HG03025 (cell line): ENCODE results near the gene LHX5.

Source experiments
- ATAC-seq: cut with Tn5 transposase; IDR thresholded peaks from one replicate; pipeline ENCODE4 v1.9.1; 2021; ENCODE audit warnings: mild to moderate bottlenecking, moderate library complexity; ENCODE audit not compliant: unreplicated experiment, low FRiP score

Gene LHX5

DNA sequence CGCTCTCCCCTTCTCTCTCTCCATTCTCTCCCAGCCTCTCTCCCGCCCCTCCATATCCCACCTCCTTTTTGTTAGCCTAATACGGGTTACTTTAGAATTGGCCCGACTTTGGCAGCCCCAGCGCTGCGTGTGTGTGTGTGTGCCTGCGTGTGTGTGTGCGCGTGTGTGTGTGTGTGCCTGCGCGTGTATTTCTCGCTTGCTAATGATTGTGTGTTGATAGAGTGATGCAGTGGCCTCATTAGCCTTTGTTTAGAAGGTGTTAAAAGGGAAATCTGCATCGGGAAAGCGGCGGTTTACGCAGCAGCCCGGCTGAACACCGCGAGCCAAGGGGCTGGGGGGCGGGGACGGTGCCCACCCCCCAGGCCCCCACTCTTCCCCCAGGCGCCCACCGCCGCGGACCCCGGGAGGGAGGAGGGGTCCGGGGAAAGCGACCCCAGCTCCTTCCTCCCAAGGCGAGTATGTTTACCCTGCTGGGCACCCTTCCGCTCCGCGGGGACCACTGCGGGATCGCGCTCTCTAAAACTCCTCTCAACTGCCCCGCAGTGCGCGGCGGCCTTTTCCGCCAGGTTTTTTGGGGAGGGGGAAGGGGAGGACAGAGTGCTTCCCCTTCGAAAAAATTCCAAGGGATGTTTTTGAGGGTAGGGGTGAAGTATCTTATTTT, 6.8 kb upstream of the LHX5 start:
- no peak for ATAC-seq

DNA sequence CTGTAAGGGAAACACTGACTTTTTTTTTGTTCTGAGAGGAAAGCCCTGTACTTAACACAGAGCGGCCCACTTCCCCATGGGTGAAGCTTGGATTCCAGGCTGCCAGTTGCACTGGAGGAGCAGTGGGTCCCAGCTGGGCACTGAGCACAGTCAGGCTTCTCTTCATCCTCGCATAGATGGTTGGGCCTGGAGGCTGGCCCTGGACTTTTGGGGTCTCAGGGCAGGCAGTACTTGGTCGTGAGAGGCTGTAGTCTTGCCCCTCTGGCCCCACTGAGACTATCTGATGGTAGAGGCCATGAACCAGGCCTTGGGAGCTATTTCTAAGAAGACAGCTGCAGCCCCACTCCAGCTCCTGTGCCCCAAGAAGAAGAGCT, 6.2 kb upstream of the LHX5 start:
- no peak for ATAC-seq

DNA sequence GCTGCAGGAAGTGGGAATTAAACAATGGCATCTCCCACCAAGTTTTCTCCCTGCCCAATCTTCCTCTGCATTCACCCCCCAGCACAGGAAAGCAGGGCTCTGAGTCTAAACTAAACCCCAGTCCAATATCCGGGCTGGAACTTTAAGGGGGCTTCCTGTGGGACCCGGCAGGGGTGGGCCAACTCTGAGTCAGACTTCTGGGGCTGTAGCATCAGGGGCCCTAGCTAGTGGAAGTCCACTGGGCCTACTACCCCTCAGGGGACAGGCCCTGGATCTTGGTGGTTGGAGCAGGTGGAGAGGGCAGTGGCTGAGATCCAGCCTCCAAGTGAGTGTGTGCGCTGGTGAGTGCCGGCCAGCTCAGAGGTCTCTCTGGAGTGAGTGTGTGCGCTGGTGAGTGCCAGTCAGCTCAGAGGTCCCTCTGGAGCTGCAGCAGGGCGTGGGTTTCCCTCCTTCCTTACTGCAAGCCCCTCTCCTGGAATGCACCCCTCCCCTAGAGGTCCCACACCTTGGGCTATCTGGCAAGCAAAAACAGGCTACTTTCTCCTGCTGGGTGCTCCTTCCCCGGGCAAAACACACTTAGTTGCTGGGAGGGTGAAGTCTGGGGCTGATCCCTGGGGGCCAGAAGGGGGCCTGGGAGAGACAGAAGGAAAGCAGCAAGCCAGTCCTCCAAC, 5.6 kb upstream of the LHX5 start:
- ATAC-seq = no peak

DNA sequence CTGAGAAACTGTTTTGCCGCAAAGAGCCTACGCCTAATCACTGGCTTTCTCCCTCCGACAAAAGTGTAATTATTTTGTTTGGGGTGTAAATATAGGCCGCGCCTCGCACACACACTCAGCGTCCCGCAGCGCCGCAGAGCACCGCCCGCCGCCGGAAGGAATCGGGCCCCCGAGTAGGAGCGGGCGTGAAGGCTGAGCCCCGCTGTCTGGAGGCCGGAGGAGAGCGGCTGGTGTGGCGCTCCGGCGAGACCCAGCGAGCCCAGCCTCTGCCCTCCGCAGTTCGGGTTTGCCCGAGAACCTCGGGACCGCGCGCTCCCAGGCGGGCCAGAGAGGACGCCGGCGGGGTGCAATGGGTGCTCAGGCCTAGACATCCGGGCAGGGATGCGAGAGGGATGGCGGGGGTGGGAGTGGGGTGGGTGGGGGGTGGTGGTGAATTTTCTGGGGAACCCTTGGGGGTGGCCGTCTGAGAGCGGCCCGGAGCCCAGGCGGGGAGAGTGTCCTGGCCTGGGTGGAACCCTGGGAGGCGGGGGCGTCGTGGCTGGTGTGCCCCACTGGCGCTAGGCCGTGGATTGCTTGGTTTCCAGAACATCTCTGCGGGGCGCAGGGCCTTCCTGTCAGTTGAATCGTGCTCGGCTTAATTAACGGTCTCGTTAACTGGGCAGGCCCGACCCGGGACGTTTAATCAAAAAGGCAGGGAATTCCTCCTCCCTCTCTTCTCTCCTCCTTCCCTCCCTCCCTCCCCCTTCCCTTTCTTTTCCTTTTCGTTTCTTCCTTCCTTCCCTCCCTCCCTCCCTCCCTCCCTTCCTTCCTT, 4.7 kb upstream of the LHX5 start:
- no peak for ATAC-seq

DNA sequence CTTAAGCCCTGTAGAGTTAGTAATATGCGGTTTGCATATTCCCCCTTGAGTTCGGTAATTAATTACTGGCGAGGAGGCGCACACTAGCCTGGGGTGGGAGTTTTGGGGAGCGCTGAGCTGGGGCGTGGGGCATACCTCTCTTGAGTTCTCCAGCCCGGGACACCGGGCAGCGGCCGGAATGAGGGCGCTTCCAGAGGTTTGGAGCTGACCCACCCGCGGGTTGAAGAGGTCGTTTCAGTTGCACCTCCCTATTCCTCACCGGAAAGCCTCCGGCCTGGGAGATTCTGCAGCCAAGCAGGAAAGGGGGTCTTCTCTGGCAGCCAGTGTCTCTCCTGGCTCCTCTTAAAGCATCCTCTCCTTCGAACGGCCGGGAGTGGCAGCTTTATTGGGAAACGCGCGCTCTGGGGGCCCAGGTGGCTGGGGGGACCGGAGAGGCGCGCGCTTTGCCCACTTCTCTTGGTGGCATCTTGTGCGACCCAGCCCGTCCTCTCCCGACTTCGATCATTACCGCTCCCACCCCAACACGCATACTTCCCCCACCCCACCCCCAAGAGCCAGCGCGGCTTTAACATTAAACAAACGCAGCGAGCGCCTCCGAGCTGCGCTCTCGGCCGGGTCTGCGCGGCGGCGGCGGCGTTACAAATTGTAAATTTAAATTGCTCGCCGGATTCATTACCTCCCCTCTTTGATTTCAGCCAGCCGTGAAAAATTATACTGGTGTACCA, 3.9 kb upstream of the LHX5 start:
- ATAC-seq = no peak

DNA sequence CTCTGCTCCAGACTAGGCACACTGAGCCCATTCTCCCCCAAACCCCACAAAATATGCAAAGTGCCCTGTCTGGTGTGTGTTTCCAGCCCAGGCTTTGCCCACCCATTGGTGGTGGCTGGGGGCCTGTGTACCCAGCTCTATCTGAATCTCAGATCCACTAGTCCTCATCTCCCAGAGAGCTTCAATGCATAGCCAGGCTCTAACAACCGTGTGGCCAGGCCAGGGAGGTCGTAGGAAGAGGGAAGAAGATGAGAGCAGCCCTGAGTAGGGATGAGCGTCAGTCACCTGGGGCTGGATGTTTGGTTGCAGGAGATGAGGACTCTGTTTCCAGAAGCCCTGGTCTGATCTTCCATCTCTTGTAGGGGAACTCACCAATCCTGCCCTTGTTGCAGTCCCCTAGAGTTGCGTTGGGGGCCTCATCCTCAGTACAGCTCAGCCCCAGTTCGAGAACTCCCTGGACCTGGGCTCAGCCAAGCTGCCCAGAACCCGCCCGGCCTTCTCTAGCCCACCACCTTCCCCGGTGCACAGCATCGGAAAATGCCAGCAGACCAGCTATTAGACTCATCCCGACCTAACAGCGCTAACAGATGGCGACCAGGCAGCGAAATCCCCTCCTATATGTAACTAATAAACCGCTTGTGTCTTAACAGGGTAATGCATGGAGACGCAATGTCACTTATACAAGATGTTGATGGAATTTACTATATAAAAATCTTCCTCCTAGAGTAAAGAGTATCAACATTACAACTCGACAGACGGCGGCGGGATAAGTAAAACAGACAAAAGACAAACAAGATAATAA, 3.2 kb upstream of the LHX5 start:
- ATAC-seq = no peak

DNA sequence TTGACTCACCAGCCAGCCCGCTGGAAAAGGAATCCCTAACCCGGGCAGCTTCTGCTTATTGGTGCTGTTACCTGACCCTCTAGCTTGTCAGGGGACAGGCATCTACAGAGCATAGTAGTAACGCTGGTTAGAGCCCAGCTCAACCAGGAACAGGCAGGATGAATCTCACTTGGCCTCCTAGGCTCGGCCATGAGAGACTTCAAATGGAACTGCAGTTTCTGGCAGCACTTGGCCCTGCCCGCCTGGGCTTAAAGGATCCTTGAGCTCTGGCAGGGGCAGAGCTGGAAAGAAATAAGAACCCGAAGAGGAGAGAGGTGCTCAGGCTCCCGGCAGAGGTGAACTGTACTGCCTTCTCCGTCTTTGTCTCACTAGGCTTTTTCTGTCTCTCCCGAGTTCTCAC, 2.3 kb upstream of the LHX5 start:
- ATAC-seq = no peak

DNA sequence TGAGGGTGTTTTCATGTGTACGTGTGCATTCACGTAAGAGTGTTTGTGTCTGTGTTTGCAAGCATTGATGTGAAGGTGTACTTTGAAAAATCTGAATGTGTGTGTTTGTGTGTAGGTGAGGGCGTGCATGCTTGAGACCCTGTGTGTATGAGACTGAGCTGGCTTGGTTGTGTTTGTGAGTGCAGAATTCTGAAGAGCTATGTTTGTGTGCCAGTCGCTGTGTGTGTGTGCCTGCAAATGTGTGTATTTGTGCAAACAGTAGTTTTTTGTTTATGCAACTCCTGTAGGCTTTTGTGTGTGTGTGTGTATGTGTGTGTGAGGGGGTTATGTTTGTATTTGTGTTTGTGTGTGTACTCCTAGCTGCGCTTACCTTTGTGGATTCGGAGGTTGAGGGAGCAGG, 1.7 kb upstream of the LHX5 start:
- no peak for ATAC-seq

DNA sequence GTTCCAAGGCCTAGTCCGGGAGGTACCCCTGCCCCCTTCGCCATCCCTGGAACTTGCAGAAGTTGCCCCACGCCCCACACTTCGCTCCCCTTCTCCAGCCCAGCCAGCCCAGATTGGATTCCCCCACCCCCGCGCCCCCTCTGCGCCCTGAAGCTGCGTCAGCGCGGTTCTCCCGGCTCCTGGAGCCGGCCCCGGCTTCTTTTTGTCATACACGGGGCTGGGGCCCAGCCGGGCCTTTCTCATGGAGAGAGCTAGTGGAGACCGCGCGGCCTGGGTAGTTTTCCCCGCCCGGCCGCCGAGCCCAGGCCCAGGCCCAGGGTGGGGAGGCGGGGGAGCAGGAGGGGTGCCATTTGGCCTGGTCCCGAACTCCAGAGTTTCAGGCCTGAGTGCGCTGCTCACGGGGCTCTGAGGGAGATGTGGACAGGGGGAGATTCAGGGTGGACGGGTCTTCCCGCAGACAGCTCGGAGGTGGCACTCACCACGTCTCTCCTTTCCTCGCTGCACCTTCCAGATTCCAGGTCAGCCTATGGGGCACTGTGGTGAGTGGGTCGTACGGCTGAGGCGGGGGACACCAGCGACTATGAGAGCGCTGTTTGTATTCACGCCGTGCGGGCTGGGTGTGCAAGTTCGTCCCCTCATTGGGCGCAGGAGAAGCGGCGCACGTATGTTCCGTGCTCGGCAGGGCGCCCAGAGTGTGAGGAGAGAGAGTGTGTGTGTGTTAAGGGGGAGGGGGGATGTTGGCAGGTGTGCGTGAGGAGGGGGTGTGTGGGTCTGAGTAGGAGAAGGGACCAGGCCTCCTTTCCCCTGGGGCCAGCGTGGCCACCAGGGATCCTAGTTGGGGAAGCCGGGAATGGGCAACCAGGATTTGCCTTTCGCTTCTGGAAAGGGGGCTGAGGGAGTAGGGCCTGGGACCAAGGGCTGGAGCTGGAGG, 785 bp upstream of the LHX5 start:
- ATAC-seq = no peak

DNA sequence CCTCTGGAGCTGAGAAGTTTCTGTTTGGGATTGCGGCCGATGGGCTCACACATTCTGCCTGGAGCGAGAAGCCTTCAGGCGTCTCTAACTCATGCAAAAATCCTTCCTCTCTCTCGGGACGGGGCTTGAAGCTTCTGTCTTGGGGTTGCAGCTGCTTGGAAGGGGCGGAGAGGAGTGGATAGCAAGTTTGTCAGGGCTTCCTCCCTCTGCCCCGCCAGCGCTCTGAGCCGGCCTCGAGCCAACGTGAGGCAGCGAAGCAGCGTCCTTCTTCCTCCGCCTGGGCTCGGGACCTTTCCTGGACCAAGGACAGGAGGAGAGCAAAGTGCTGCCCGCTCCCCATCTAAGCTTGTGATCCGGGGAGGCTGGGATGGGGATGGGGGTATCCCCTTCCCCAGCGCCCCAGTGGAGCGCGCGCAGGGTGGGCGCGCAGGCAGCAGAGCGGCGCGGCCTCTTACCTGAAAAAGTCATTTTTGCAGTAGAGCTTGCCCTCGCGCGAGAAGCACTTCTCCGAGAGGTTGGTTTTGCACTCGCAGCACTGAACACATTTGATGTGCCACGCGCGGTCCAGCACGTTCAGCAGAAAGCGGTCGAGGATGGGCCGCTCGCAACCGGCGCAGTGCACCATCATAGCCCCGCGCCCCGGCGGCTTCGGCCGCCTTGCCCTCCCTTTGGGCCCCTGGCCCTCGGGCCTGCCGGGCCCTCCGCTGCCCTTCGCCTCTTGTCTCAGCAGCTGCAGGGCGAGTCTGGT, 626 bp downstream of the LHX5 start:
- no peak for ATAC-seq

DNA sequence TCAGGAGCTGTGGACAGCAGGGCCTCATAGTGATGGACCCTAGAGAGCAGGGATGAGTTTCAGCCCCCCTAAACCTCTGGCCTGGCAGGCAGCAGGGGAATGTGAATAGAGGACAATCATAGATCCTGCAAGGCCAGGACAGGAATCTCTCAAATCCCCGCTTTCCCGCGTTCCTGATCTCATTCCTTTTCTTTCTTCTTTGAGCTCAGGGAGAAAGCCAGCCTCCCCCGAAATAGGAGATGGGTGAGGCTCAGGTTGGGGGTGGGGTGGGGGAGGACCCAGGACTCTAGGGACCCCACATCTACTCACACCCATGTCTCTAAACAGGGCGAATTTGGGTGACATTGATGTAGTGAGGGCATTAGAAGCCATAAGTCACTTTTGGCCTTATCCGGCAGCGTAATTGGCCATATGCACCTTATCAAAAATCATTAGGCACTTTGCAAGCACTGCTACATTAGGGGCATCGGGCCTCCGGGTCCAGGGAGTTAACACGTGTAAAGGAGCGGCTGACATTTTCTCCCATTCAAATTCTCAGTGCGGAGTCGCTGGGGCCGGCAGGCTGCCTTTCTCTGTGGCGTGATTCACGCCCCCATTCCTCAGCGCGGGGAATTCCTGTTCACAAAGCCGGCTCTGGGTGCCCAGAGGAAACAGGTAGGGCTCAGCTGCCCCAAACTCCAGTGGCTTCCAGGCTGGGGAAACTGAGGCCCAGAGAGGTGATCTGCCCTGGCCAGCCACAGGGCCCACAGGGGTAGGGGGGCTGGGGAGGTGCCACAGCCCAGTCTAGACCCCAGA, 1.5 kb downstream of the LHX5 start:
- no peak for ATAC-seq

DNA sequence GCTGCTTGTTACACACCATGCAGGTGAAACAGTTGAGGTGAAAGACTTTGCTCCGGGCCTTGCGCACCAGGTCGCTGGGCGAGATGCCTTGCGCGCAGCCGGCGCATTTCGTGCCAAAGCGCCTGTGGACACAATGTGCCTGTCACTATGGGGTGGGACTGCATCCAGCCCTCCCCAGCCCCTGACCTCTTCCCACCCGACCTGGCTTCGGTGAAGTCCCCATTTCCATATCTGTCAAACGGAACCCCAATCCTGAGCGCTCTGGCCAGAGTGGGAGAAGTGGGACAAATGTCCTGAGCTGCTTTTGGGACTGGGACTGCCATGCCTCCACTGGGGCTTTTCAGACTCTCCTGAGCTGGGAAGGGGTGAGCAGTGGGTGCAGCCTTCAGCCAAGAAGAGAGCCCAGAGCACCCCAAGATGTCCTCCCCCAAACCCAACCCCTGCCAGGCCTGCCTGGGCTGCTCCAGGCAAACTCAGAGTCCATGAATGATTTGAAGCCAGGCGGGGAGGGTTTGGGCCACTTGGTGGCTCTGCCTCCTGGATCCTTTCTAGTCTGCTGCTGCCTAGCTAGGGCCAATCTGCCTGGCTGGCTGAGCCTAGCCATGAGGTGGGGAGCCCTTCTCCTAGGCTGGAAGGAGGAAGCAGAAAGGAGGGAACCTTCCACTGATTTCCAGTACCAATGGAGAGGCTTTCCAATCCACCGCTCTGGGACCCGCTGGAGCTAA, 2.3 kb downstream of the LHX5 start:
- ATAC-seq = no peak

DNA sequence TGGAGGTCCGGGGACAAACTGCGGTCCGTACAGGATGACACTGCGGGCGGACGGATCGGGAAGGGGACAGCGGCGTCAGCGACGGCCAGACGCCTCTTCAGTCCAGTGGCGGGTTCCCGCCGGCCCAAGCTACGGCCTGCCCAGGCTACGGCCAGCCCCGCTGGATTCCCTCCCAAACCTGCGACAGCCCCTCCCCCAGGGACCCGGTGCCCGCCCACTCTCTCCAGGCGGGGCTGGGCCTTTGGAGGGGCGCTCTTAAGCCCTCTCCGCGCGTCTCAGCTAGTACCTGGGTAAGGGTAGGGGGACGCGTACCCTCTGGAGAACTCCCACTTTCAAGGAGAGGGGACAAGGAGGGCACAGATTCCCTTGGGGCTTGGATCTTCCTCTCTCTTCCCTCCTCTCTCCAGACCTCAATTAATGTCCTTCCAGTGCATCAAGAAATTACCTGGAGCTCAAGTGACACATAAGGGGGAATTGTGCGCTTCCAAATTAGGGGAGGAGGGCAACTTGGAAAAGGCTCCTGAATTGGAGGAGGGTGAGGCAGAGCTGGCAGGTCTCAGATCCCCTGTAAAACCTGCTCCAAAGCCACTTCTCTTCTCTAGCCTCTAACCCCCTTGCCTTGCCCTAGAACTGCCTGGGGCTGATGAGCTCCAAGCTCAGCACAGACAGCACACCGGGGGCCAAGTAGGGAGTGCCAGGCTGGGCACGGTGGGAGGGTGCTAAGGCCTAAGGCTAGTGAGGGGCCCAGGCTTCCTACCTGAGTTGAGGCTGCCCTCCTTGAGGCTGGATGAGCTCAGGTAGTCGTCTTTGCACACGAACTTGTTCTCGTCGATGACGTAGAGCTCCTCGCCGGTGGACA, 3.1 kb downstream of the LHX5 start:
- ATAC-seq = no peak

DNA sequence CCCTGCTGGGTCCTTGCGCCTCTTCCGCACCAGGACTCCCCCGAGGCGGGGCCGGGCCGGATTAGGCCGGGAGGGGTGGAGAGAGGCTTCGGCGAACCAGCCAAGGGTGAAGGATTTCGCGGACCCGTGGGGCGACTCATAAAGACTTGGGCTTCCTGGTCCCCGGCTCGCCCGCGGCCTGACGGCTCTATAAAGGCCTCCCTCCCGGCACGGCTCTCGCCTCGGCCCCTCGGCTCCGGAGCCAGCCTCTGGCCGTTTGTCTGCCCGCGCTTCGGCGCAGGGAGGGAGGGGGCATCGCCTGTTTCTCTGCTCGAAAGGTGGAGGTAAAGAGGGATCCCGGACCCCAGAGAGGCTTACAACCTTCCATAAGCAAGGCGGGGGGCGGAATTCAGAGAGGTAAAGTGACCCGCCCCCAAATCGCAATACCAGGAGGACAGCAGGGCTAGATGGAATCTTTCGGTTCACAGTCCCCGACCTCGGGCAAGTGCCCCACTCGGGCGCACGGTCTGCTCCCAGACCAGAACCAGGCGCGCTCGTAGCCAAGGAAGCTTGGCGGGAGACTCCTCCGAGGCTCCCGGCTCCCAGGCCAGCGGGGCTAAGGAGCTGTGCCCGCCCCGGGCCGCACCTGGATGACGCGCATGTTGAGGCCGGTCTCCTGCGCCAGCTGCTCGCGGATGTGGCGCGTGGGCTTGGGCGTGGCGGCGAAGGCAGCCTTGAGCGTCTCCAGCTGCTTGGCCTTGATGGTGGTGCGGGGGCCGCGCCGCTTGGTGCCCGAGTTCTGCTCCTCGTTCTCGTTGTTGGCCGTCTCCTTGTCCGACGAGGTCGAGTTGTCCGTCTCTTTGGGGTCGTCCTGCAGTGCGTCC, 3.9 kb downstream of the LHX5 start:
- ATAC-seq = no peak

DNA sequence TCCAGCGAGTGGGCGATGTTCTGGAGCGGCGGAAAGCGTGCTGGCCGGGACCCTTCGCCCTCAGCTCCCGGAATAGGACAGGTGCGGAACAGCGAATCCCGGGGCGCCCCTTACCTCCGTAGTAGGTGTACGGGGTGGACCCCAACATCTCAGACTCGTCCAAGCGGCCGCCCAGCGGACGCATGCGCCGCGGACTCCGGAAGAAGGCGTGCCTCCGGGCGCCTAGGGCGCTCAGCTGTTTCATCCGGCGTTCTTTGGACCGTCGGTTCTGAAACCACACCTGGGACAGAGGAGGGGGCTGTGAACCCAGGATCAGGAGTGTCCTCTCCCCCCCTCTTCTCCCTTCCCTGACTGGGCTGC, 4.5 kb downstream of the LHX5 start:
- no peak for ATAC-seq
